GM19468 (cell line): Measurements from ENCODE around the gene MAP3K20.
"Not testable (repeated sequence)": the region's sequence is repeated elsewhere in the genome, so short reads cannot be mapped to it uniquely, and the experiment has no call there.

Experiments used
- ATAC-seq: cut with Tn5 transposase; IDR thresholded peaks from one replicate; pipeline ENCODE4 v1.9.1; 2021; ENCODE audit warnings: mild to moderate bottlenecking, moderate library complexity, moderate number of reproducible peaks; ENCODE audit not compliant: unreplicated experiment; ENCODE audit errors: extremely low read depth

MAP3K20 gene

DNA sequence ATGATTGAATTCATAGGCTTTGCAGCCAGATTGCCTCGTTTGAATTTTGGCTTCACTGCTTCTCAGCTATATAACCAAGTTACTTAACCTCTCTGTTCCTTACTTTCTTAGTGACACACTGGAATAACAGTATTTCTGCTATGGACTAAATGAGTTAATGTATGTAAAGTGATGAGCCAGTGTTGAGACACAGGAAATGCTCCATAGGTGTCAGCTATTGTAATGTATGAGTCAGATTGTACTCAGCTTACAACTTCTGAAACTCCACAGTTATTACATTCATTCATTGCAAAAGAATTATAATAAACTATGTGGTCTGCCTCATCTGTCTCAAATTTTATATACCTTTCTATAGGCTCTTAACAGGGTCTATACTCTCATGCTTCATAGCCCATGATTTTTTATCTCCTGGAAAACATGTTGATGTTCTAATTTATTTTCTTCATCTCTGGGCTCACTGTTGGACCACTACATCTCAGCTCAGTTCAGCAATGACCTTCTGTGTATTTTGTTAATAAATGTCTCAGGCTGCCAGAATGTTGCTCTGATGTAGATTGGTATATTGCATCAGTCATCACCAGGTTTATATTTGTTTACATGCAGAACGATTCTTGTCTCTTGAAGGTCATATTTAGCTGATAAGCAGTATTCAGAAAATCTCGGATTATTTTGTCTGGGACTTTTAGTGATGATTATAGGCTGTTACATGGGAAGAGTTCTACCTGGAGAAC, 76.2 kb downstream of the MAP3K20 start:
- ATAC-seq: no peak

DNA sequence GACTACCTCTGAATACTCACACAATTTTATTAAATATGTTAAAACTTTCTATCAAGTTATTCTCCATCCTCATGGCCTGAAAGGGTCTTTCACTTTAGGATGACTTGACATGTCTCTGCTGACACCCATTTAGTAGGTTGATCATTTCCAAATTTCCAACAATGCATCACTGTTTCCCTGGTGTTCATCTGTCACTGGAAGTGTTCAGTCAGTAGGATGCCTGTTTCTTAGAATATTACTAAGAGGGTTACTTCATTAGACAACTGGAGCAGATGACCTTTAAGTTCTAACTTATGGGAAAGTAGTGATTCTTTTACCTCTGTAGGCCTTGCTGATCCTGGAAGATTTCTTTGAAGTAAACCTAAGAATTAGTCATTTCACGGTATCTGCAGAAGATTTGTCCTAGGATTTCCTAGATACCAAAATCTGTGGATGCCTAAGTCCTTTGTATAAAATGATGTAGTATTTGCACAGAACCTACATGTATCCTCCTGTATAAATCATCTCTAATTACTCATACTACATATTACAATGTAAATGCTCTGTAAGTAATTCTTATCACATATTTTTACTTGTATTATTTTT, 77.7 kb downstream of the MAP3K20 start:
- no peak for ATAC-seq

- ATAC-seq: no peak
Measured at GRCh38 chr2:173157676-173158293, 82.1 kb downstream of the MAP3K20 start.

DNA sequence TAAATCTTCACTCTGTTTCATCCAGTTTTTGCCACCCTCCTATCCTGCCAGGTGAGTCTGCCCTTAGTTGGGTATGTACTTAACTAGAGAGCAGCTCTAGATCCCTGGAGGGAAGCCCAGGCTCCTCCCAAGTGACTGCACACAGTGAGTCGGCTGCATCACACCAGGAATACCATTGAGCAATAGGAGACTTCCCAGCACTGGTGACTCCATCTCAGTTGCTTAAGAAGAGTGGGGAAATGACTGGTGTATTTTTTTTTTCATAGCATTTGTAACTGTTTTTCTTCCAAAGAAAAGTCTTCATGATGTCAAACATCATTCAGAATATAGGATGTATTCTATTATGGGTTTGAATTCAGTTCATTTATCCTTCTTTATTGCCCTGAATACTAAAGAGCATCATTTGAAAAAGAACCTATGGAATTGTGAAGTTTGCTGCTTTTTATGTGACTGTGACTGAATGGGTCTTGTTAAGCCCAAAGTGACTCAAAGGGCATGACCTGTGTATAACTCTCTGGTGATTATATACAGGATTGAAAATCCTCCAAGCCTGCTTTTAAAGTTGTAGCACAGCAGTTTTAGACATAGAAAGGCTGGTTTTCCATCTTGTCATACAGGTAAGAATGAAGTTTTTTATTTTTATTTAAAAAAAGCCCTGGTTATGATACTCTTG, 84.3 kb downstream of the MAP3K20 start:
- no peak for ATAC-seq

DNA sequence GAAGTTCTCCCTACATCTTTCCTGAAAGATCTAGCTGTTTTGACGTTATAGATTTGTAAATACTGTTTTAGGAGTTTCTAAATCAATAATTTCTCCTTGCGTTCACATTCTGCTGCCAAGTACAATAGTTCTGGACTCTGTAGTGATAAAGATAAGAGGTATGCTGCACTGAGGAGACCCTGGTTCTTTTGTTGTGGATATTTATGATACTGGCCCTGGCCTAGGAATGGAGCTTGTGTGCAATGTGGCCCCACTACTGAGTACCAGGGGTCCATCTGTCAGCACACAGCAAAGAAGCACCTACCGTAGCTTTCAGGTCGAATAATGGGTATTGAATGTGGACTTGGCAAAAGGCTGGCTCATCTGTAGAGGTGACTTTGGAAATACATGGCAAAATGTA, 85.0 kb downstream of the MAP3K20 start:
- no peak for ATAC-seq

DNA sequence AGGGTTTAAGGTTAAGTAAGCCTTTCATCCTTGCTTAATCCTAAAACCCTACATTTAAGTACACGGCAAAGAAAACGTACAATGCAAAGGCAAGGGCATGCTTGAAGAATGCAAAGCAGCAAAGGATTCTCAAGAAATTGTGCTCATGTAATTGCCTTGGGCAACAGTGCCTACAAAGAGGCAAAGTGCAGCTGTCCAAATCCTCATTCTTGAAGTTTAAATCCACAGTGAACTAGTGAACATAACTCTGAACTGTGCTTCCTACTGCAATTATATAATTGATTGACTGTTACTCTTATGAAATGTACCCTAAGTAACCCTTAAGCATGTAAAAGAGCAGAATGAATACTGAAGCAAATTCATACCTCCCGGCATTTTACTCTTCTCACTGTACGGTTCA, 85.4 kb downstream of the MAP3K20 start:
- ATAC-seq: no peak

DNA sequence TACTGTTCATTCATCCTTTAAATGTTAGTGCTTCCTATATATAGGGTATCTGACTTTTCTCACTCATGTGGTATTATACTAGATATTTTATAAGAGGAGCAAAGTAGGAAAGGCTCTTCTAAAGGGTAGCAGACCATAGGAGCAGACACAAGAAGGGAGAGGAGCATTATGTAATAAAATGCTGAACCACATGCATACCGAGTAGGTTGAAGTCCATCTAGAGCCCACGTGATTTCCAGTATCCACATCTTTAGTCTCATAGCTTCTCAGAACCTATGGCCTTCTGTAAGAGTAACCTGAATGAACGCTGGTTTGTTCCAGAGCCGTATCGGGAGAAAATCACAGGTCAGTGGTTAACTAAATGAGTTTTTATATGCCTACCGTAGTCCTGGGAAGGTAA, 85.9 kb downstream of the MAP3K20 start:
- no peak for ATAC-seq

GRCh38 chr2:173163357-173163756, 87.7 kb downstream of the MAP3K20 start:
- not testable (repeated sequence) for ATAC-seq

GRCh38 chr2:173164396-173164795, 88.8 kb downstream of the MAP3K20 start:
- no peak for ATAC-seq

GRCh38 chr2:173165443-173166238, 90.0 kb downstream of the MAP3K20 start:
- no peak for ATAC-seq

- no peak for ATAC-seq
Measured at GRCh38 chr2:173171321-173171720, 95.7 kb downstream of the MAP3K20 start.

DNA sequence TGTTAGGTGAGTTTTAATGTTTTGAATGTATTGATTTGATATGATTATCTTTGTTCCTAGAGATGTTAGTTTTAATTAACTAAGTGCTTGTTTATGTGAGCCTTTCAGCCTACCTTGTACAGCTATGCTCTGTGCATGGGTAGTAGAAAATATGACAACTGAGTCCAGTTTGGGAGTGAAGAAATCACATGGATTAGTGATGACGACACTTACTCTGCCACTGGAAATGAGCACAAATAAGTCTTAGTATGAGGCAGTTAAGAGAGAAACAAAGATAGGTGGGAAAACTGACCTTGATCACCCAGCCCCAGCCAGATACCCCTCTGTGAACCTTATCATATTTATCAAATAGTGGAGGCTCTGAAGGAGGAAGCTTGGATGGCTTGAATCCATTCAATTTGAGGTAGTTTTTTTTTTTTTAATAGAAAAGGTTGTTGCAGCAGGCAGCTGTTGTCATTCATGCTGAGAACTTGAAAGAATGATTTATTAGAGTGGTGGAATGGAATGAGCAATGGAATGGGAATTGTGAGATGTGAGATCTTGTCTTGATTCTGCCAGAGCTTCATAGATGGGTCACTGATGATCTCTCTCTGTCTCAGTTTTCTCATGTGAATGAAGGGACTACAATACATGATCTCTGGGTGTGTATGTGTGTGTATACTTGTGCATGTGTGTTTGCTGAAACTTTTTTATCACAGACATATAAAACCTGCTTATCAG, 96.4 kb downstream of the MAP3K20 start:
- ATAC-seq: no peak

- ATAC-seq: not testable (repeated sequence)
Measured at GRCh38 chr2:173174339-173174738, 98.7 kb downstream of the MAP3K20 start.

DNA sequence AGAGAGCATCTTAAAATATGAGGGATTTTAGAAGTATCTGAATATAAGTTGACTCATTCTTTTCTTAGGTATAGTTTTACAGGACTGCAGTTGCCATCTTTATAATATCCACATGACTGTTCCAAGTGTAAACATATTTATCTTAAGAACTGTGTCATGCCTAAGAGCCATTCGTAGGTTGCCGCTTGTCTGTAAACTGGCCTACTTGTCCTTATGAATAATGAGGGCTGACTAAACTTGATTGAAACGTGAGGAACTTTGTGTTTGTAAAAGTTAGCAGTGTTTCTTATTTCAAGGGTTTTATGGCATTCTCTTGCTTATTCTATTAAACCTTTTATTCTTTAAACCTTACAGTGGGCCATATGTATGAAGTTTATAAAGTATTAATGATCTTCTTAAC, 99.6 kb downstream of the MAP3K20 start:
- no peak for ATAC-seq

GRCh38 chr2:173181982-173182381, 106.3 kb downstream of the MAP3K20 start:
- no peak for ATAC-seq

DNA sequence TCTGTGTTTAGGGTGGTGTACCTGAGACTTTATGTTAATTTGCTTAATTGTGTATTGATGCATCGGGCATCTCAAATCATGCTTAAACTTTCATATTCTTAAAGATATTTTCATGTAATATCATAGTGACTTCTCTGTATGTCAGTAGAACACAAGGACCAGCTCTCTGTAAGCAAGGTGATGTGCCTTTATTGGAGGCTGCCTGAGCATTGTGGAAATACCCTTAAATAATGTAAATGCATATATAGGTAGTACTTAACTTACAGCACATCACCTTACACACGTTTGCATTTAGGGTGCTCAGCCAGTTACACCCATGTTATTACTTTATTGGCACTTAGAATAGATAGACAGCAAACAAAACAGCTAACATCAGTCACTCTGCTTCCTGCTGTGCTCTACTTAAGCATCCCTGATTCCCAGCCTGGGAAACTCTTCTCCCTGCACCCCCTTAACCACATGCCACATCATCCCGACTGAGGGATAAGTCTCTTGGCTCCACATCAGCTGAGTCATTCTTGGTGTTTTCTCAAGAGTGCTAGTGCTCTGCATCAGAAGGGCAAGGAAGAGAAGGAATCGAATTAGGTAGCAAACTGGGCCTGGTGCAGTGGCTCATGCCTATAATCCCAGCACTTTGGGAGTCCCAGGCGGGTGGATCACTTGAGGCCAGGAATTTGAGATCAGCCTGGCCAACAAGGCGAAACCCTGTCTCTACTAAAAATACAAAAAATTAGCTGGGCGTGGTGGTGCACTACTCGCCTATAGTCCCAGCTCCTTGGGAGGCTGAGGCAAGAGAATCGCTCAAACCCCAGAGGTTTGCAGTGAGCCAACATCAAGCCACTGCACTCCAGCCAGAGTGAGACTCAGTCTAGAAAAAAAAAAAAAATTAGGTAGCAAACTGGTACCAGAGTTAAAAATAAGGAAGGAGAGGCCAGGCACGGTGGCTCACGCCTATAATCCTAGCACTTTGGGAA, 108.7 kb downstream of the MAP3K20 start:
- ATAC-seq: no peak

GRCh38 chr2:173185437-173185836, 109.8 kb downstream of the MAP3K20 start:
- no peak for ATAC-seq

DNA sequence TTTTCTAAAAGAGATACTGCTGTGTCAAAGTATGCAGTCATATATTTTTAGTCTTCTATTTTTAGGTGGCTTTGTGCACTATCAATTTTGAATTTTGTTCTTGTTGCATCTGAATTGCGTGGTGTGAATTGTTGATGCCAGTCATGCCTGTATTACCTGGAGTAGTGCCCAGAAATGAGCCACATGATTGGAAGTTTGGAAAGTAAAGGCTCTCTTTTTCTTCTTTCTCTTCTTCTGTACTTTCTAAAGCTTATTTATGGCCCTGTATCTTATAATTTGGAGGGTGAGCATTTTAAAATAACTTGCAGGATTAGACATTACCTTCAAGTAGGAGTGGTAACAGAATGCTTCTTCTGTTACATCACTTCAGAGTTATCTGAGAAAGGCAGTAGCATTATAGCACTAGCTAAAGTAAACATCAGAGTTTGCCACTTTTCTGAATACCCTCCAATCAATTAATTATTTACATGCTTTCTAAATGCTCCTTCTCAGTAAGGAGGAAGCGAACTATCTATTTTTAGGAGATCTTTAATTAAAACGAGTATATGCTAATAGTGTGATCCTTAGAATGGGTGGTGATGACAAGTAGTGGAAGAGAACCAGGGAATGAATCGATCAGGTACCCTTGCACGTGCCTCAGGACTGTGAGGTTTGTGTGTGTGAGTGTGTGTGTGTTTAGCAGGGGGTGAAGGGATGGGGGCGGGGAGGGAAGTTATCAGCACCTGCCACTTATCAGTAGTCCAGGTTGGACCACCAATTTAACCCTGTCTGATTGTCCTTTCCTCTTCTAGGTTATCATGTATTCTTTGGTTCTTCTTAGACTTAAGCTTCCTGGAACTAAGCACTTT, 112.5 kb downstream of the MAP3K20 start:
- no peak for ATAC-seq
